Measurements from ENCODE around the gene MARF1. TPM values are rescaled to one million over a fixed set of nuclear protein-coding genes. Genes with fewer than 3 reads are reported as not detected.
A peak's percentile ranks its signal among the peaks of the same experiment; 100 is the strongest.

The MARF1 gene
- total RNA-seq, 1 donor from 2014 or later = 45.2 TPM

- ATAC-seq (ENCODE audit: poor library complexity) = no peak
- intact Hi-C loops (cut with DNase I) = no loop called here
- DNase-seq = no peak
Observed at GRCh38 chr16:15641753-15642556, 999 bp downstream of the MARF1 start.

DNA sequence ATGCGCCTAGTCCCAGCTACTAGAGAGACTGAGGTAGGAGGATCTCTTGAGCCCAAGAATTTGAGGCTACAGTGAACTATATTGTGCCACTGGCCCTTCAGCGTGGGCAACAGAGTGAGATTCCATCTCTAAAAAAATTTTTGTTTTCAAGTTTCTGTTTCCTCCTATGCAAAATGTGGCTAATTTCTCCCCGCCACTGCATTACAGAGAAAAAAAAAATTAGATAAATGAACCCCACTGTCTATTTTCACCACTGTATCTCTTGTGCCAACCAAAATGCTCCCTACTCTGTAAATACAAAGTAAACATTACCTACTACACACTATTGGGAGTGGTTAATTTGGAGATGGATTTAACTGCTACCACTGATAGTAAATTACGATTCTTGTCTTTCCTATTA is 2.0 kb downstream of the MARF1 start:
- no peak for DNase-seq
- ATAC-seq (ENCODE audit: poor library complexity) = no peak
- intact Hi-C loops (cut with DNase I) = no loop called here

DNA sequence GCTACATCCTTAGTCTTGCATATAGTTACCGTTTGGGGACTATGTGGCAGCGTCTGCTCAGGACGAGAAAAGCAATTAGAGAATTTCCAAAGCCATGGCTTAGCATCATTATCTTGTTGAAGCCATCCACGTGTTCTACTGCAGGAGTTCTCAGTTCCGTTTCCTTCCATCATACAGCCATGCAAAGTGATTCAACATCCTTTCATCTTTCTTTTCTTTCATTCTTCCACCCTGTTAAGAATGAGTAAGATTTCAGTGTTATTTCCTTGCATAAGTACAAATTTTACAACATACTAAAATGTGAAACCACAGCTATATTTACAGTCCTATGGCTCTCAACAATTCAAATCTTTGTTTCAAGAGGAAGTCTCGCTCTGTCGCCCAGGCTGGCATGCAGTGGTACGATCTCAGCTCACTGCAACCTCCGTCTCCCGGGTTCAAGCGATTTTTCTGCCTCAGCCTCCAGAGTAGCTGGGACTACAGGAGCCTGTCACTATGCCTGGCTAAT is 3.8 kb downstream of the MARF1 start:
- no peak for DNase-seq
- ATAC-seq (ENCODE audit: poor library complexity) = no peak
- intact Hi-C loops (cut with DNase I) = no loop called here

DNA sequence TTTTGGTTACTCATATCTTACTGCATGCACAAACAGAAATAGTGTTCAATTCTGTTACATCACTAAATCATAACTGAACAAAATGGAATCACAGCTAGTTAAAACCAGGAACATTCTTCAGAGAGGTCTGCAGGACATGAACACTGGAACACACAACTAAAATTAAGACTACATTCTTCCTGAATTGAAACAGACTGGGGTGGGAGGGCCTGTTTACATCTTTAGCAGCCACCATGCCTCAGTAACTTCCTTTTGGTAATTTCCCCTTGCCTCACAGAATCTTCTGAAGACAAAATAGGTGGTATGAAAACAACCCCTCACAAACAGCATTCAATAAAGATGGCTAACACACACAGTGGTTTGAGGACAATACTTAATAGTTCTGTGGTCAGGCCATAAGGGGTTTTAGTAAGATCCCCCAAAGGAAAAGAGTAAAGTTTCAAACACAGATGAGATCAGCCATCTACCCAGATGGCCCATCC is 6.5 kb downstream of the MARF1 start:
- intact Hi-C loops (cut with DNase I) = no loop called here
- DNase-seq = no peak
- no peak for ATAC-seq (ENCODE audit: poor library complexity)

DNA sequence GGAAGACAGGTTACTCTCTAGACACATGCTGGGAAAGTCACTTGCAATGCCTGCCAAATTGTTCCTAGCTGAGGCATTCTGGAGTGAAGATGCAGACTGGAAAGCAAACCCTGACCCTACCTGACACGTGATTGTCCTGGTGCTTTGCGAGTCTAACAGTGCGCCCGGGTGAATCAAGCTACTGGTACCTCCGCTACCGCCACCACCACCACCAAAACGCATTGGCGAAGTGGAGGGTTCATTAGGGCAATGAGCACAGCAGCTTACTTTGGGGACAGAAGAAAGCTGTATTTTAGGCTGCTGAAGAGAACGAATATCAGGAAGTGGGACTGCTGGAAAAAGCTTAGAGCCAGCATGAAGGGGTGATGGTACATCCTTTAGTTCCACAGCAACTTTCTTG is 7.0 kb downstream of the MARF1 start:
- ATAC-seq (ENCODE audit: poor library complexity) = no peak
- intact Hi-C loops (cut with DNase I) = no loop called here
- DNase-seq = no peak

DNA sequence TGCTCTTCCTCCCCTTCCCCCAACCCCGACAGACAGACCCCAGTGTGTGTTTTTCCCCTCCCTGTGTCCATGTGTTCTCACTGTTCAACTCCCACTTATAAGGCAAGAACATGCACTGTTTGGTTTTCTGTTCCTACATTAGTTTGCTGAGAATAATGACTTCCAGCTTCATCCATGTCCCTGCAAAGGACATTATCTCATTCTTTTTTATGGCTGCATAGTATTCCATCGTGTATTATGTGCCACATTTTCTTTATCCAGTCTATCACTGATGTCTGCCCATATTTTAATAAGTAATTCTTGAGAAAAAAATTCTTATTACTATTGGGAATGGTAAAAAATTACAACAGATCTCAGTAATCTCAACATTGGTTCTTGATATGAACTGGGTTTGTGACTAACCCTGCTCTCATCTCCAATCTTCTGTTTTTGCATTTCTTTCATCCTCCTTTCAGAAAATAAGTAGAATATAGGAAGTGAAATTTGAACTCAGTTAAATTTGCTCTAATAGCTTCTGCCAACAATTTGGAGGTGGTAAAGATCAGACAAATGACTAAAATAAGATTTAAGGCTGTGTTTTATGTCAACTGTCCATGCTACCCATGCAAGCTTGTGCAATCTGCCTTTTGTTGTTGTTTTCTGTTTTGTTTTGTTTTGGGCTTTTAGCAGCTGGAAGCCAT is 11.1 kb downstream of the MARF1 start:
- no peak for ATAC-seq (ENCODE audit: poor library complexity)
- DNase-seq = no peak
- intact Hi-C loops (cut with DNase I) = no loop called here

GRCh38 chr16:15621889-15622288 is 21.1 kb downstream of the MARF1 start:
- ATAC-seq (ENCODE audit: poor library complexity) (peak; percentile 72), DNase-seq (no peak)
- intact Hi-C loops (cut with DNase I) = no loop called here

DNA sequence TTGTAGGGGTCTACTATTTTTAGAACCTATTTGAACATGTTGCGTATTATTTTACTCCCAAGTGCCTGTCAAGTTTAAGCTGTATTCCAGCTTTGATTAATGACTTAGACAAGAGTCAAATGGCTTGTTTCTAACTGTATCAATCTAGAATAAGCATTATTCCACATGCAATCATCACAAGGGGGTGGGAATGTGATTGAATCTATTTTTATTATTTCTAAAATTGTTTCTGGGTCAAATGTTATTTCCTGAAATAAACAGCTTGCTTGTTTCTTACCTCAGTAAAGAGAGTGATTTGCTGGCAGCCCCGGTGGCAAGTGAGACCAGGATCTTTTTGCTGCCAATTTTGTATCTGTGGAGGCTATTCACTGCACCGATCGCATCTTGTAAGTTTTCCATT is 21.5 kb downstream of the MARF1 start:
- DNase-seq (no peak), ATAC-seq (ENCODE audit: poor library complexity) (peak; percentile 62)
- intact Hi-C loops (cut with DNase I) = no loop called here

GRCh38 chr16:15620611-15621195 is 22.3 kb downstream of the MARF1 start:
- DNase-seq (no peak), ATAC-seq (ENCODE audit: poor library complexity) (no peak)
- intact Hi-C loops (cut with DNase I) = no loop called here

GRCh38 chr16:15618392-15618791 is 24.6 kb downstream of the MARF1 start:
- no peak for ATAC-seq (ENCODE audit: poor library complexity)

DNA sequence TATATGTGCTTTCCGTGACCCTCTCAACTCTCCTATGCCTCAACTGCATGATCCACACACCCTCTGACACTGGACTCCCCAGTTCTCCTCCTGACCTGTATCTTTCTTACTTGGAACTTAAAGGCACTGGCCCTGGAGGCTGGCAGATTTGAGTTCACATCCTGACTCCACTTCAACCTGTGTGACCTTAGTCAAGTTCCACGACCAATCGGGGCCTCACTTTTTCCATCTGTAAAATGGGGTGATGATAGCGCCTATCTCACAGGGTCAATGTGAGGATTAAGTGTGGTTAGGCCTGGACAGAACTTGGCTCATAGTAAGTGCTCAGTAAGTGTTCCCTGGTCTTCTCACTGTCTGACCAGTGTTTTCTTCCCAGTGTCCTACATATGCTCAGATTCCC is 25.1 kb downstream of the MARF1 start:
- ATAC-seq (ENCODE audit: poor library complexity) = no peak
- intact Hi-C loops (cut with DNase I) = no loop called here
- DNase-seq = no peak

More at GRCh38 chr16:15618392-15618791, 24.6 kb downstream of the MARF1 start:
- DNase-seq = no peak
- intact Hi-C loops (cut with DNase I) = no loop called here

DNA sequence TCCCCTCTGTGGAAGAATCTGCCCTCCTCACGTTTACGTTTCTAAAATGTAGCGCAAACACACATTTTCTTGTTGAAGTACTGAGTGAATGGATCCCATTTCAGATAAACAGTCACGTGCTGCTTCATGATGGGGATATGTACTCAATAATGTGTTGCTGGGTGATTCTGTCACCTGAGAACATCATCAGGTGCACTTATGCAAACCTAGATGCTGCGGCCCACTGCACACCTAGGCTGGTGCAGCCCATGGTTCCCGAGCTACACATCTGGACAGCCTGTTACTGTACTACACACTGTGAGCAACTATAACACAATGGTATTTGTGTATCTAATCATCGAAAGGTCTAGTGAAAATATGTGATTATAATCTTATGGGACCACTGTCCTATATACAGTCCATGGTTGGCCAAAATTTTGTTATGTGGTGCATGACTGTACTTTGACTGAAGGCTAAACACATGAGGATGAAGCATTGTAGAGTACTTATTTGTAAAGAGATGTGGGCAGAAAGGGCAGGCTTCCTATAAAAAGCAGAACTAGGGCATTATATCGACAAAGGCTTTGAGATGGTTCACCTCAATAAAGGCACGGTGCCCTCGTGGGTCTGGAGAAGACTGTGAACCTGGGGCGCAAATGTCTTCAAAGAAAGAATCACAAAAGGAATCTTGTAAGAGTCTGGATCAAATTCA is 26.3 kb downstream of the MARF1 start:
- intact Hi-C loops (cut with DNase I) = no loop called here
- ATAC-seq (ENCODE audit: poor library complexity) = no peak
- DNase-seq = no peak

DNA sequence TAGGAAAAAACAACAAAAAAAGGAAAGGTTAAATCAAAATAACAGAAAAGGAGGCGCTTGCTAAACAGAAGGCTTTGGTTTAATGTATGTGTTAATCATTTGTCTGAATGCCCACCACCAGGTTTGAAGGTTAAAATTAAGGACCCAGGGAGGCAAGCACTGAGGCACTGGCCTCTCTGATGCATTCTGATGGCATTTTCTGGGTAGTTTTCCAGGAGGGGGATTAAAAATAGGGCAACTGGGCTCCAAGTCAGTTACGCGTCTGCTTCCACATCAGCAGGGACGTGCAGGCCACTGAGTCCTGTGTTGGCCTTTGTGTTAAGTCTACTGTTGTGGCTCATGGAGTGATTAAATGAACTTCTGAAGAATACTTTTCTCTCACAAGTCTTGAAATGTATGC is 26.9 kb downstream of the MARF1 start:
- intact Hi-C loops (cut with DNase I) = no loop called here
- no peak for ATAC-seq (ENCODE audit: poor library complexity)
- DNase-seq = no peak

DNA sequence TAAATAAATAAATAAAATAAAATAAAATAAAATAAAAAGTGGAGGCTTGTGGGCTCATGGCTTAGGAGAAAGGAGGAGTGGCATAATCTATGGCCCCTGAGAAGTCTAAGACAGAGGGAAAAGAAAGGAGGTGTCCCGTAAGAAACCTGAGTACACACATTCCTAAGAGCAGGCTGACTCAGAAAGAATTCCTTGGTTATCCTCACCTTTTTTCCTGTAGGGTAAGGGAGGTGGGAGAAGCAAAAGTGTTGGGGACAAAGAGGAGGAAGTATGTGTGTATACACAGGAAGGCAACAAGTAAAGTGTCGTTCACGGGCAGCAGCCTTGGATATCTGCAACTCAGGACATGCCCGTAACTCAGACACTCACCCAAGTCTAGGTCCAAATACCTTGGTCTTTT is 29.3 kb downstream of the MARF1 start:
- ATAC-seq (ENCODE audit: poor library complexity) (no peak), DNase-seq (no peak)
- intact Hi-C loops (cut with DNase I) = no loop called here

- DNase-seq (no peak), ATAC-seq (ENCODE audit: poor library complexity) (no peak)
- intact Hi-C loops (cut with DNase I) = no loop called here
Observed at GRCh38 chr16:15611610-15612009, 31.3 kb downstream of the MARF1 start.

DNA sequence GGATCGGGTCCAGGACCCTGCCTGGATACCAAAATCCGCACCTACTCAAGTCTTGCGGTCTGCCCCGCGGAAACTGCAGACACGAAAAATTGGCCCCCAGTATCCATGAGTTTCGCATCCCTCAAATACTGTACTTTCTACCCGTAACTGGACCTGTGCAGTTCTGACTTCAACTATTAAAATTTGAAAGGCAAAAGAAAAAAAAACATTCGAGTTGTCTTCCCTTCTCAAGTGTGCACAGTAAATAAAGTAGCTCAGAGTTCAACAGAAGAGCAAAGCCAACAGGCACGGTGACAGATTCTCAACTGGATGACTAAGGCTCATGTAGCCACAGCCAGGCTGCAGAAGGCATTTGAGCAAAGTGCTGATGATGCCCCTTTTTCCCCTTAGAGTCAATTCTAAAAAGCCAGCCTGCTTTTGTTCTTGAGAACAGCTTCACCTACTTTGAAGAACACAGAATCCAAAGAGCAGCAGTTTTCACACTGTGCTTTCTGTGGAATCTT is 32.5 kb downstream of the MARF1 start:
- intact Hi-C loops (cut with DNase I) = no loop called here
- DNase-seq (no peak), ATAC-seq (ENCODE audit: poor library complexity) (no peak)

GRCh38 chr16:15609286-15609649 is 33.7 kb downstream of the MARF1 start:
- DNase-seq (no peak), ATAC-seq (ENCODE audit: poor library complexity) (no peak)
- intact Hi-C loops (cut with DNase I) = loop anchor here (10.0 kb wide), 1 partner anchor 184 kb away; no protein-coding TSS in a partner anchor

DNA sequence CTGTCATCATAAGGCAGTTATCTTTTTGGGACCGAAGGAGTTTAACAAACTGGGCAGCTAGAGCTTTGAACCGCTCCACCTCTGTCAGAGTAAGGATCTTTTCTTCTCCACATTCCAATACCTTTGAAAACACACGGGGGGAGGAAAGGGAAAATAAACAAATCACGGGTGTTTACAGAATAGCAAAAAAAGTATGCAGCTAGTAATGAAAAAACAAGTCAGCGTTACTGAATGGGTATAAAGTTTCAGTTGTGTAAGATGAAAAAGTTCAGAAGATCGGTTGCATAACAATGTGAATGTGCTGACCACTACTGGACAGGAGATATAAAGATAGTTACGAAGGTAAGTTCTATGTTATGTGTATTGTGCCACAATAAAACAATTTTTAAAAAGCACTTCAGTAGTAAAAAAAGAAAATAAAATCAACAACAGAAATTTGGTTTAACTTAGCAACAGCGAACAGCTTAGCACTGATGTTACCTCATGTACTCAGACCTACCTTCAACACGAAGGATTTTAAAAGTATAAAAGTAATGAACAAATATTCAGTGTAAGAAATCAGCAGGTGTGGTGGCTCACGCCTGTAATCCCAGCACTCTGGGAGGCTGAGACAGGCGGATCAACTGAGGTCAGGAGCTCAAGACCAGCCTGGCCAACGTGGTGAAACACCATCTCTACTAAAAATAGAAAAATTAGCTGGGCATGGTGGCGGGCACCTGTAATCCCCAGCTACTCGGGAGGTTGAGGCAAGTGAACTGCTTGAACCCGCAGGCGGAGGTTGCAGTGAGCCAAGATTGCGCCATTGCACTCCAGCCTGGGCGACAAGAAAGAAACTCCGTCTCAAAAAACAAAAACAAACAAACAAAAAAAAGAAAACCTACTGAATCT is 34.3 kb downstream of the MARF1 start:
- ATAC-seq (ENCODE audit: poor library complexity) = no peak
- DNase-seq = no peak
- intact Hi-C loops (cut with DNase I) = loop anchor here (10.0 kb wide), 1 partner anchor 184 kb away; no protein-coding TSS in a partner anchor

All from Right ventricle myocardium superior (tissue), 1 donor.